Left forelimb (tissue), 1 donor: ENCODE data around the gene TP53BP1.

Experiments
- DNase-seq: peaks from one replicate; pipeline ENCODE4 v3.0.0-alpha.2; 2018; ENCODE audit warnings: low spot score

TP53BP1 gene

GRCh38 chr15:43487271-43487895, 5.6 kb downstream of the TP53BP1 start:
- no peak for DNase-seq

- no peak for DNase-seq
Observed at GRCh38 chr15:43484455-43484854, 8.5 kb downstream of the TP53BP1 start.

GRCh38 chr15:43483297-43484128, 9.4 kb downstream of the TP53BP1 start:
- DNase-seq: no peak

- no peak for DNase-seq
Observed at GRCh38 chr15:43473885-43474284, 19.1 kb downstream of the TP53BP1 start.

GRCh38 chr15:43471975-43472374, 21.0 kb downstream of the TP53BP1 start:
- no peak for DNase-seq

- DNase-seq: no peak
Observed at GRCh38 chr15:43469867-43470266, 23.1 kb downstream of the TP53BP1 start.

- no peak for DNase-seq
Observed at GRCh38 chr15:43465100-43465499, 27.9 kb downstream of the TP53BP1 start.

- no peak for DNase-seq
Observed at GRCh38 chr15:43463998-43464397, 29.0 kb downstream of the TP53BP1 start.

GRCh38 chr15:43463507-43463906, 29.4 kb downstream of the TP53BP1 start:
- no peak for DNase-seq

GRCh38 chr15:43449981-43450380, 43.0 kb downstream of the TP53BP1 start:
- no peak for DNase-seq

GRCh38 chr15:43446344-43446743, 46.6 kb downstream of the TP53BP1 start:
- DNase-seq: no peak

GRCh38 chr15:43441316-43441715, 51.6 kb downstream of the TP53BP1 start:
- no peak for DNase-seq

GRCh38 chr15:43440721-43441281, 52.2 kb downstream of the TP53BP1 start:
- DNase-seq: no peak

- DNase-seq: no peak
Observed at GRCh38 chr15:43439268-43439667, 53.7 kb downstream of the TP53BP1 start.

- DNase-seq: no peak
Observed at GRCh38 chr15:43436395-43436794, 56.6 kb downstream of the TP53BP1 start.

- no peak for DNase-seq
Observed at GRCh38 chr15:43434446-43434845, 58.5 kb downstream of the TP53BP1 start.

GRCh38 chr15:43433661-43434303, 59.2 kb downstream of the TP53BP1 start:
- no peak for DNase-seq

- DNase-seq: no peak
Observed at GRCh38 chr15:43433165-43433564, 59.8 kb downstream of the TP53BP1 start.

GRCh38 chr15:43429687-43430086, 63.3 kb downstream of the TP53BP1 start:
- no peak for DNase-seq

GRCh38 chr15:43423793-43424192, 69.2 kb downstream of the TP53BP1 start:
- no peak for DNase-seq

- no peak for DNase-seq
Observed at GRCh38 chr15:43420876-43421275, 72.1 kb downstream of the TP53BP1 start.

GRCh38 chr15:43420435-43420834, 72.5 kb downstream of the TP53BP1 start:
- no peak for DNase-seq

GRCh38 chr15:43414196-43414595, 78.8 kb downstream of the TP53BP1 start:
- DNase-seq: no peak
